Heart right ventricle (tissue), 16 donors: Measurements from ENCODE around the gene CHRDL1. TPM values are rescaled to one million over a fixed set of nuclear protein-coding genes. Genes with fewer than 3 reads are reported as not detected.

Source experiments
- ATAC-seq, 8 donors: fragments of 200-7000 bp; cut with Tn5 transposase; one replicate each; pipeline ENCODE4 v1.9.1; 2020; ENCODE audit warnings: mild to moderate bottlenecking in 8 of 8, moderate library complexity in 8 of 8, moderate number of reproducible peaks in 1 of 8
- DNase-seq, 2 donors: peaks; one replicate each; pipeline ENCODE4 v3.0.0-alpha.2; 2020
- H3K27ac ChIP-seq, 10 donors: fragments of 200-600 bp; sonication (generic) in 2 of 10; one replicate each; pipeline versions ENCODE4 v1.5.0 to v1.8.0; 2020 to 2022; ENCODE audit warnings: mild to moderate bottlenecking in 3 of 10
- H3K27me3 ChIP-seq, 7 donors: fragments of 200-600 bp; one replicate each; pipeline ENCODE4 v1.8.0; 2021 to 2022; ENCODE audit warnings: mild to moderate bottlenecking in 2 of 7
- H3K36me3 ChIP-seq, 9 donors: fragments of 200-600 bp; sonication (generic) in 1 of 9; one replicate each; pipeline versions ENCODE4 v1.5.0 to v1.8.0; 2020 to 2022; ENCODE audit warnings: mild to moderate bottlenecking in 2 of 9
- H3K4me1 ChIP-seq, 9 donors: fragments of 200-600 bp; sonication (generic) in 1 of 9; one replicate each; pipeline versions ENCODE4 v1.5.0 to v1.8.0; 2020 to 2022; ENCODE audit warnings: mild to moderate bottlenecking in 4 of 9
- H3K4me3 ChIP-seq, 10 donors: fragments of 200-600 bp; sonication (generic) in 2 of 10; one replicate each; pipeline versions ENCODE4 v1.5.0 to v1.8.0; 2020 to 2022; ENCODE audit warnings: mild to moderate bottlenecking in 7 of 10, moderate library complexity in 2 of 10
- H3K9me3 ChIP-seq, 11 donors: fragments of 200-600 bp in 10 of 11; sonication (generic) in 2 of 11; one replicate each; pipeline versions ENCODE4 v1.5.0 to v1.8.0; 2013 to 2022; ENCODE audit warnings: mild to moderate bottlenecking in 2 of 11, control low read depth in 1 of 11, moderate library complexity in 1 of 11
- WGBS, 2 donors: extraction: QIAGEN DNeasy Blood & Tissue Kit; methylation state at CpG; one replicate each; pipeline ENCODE4 v1.1.7; 2013; ENCODE audit warnings: inconsistent platforms in 1 of 2; 5-methylcytosine and 5-hydroxymethylcytosine counted together
- intact Hi-C, 10 donors: fragments of 100-400 bp; cut with DNase I; formaldehyde crosslinking; loops; one replicate each; pipeline versions ENCODE4 v1.11.1 to v1.14.2; 2022
- polyA plus RNA-seq, 2 donors: library from polyadenylated mRNA; stranded (reverse); fragments of 200-250 nt; gene quantifications; one replicate each; pipeline ENCODE4 v1.2.3, GENCODE V29; 2013
- total RNA-seq, 10 donors: library from RNA; stranded (reverse); fragmentation: NEBNext Ultra II Directional in 3 of 10; extraction: Animal tissue kit (Norgen Biotek cat#: 25700) in 3 of 10; gene quantifications; one replicate each; pipeline versions ENCODE4 v1.2.1 to v1.2.4, GENCODE V29; 2021 to 2023
- TF ChIP-seq, protein P1 (sequence below), 9 donors: fragments of 200-600 bp; sonication (generic) in 2 of 9; IDR thresholded peaks; one replicate each; pipeline versions ENCODE4 v1.5.0 to v1.8.0; 2021 to 2022; ENCODE audit warnings: antibody characterized with exemption in 9 of 9, mild to moderate bottlenecking in 5 of 9, moderate library complexity in 1 of 9
- donor health status: Arrhythmogenic right ventricular cardiomyopathy.
- donor health status: ischemic (EF 13 %, LVEDD 7.1; RV severe dilation, severe dysfunction).
- donor health status: healthy with polysubstance abuse.
- donor health status: DM: no; HTN: yes; CAD: no.
- donor health status: DM: no; HTN: no; CAD: no.
- donor health status: ischemic (EF 25% LVEDD 6.9; RV normal size, moderate dysfunction).
- donor health status: ischemic (EF 25% LVEDD 5.7; RV mildly dilated, moderate dysfunction).
- donor health status: healthy.
- donor health status: DM: yes; HTN: yes; CAD: no.
- donor health status: Ischemic cardiomyopathy.
- donor health status: ischemic (EF 35%, LVEDD 5.7; RV mildly dilated, moderate dysfunction).
- donor health status: nonischemic (EF 11% LVEDD 7.7; RV severe dilation, severe dysfunction).
- donor health status: DM: yes; HTN: yes; CAD: no.
- donor health status: PGD.
- donor health status: ischemic (EF 29% LVEDD 5.4; RV normal size, mild dysfunction).
- donor health status: nonischemic (EF 23%, LVEDD 6.1; RV moderate dilation, normal function).

Gene CHRDL1
- total and polyA plus RNA-seq, 12 donors = 0.71 to 9.0 (median 2.6) TPM

- Histone ChIP-seq H3K36me3 (no peaks in the 10 kb centered on the region), H3K27me3 (peaks cover 0 to 48% (median 0%) of the 10 kb centered on the region in 7 donors), H3K4me1 (no peaks in the 10 kb centered on the region), H3K4me3 (no peak overlapping the region), H3K27ac (no peak overlapping the region), H3K9me3 (no peaks in the 10 kb centered on the region)
- intact Hi-C loops = no loop called here
- ATAC-seq (no peak), DNase-seq (no peak)
- TF ChIP-seq, protein P1, sequence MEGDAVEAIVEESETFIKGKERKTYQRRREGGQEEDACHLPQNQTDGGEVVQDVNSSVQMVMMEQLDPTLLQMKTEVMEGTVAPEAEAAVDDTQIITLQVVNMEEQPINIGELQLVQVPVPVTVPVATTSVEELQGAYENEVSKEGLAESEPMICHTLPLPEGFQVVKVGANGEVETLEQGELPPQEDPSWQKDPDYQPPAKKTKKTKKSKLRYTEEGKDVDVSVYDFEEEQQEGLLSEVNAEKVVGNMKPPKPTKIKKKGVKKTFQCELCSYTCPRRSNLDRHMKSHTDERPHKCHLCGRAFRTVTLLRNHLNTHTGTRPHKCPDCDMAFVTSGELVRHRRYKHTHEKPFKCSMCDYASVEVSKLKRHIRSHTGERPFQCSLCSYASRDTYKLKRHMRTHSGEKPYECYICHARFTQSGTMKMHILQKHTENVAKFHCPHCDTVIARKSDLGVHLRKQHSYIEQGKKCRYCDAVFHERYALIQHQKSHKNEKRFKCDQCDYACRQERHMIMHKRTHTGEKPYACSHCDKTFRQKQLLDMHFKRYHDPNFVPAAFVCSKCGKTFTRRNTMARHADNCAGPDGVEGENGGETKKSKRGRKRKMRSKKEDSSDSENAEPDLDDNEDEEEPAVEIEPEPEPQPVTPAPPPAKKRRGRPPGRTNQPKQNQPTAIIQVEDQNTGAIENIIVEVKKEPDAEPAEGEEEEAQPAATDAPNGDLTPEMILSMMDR (IDR thresholded peaks at IDR 0.05) = no peak
Observed at GRCh38 chrX:110698696-110699095, 96.9 kb downstream of the CHRDL1 start.

DNA sequence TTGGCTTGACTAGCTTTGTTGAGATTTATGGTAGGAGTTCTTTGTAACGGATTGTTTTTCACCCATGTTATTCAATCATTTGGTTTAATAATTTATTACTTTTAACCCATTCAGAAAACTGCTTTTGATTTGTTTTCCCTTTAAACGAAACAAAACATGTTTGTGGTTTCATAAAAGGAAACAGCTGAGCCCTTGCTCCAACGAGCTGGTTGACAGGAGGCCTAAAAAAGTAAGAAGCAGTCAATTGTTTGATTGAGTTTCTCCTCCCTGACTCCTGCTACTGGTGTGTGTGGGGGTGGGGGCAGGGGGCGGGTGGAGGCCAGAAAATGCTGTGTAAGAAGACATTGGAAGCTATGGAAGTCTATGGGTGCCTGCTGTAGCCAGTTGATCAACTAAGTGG is 102.8 kb downstream of the CHRDL1 start:
- DNase-seq (no peak), ATAC-seq (no peak)
- WGBS, 2 donors = 47 to 50% methylated on average over 4 of the region's 4 CpGs
- H3K4me3 ChIP-seq = no peak overlapping the region
- H3K4me1 ChIP-seq = no peaks in the 10 kb centered on the region
- H3K9me3 ChIP-seq = no peaks in the 10 kb centered on the region
- no peaks in the 10 kb centered on the region for H3K36me3 ChIP-seq
- TF ChIP-seq, protein P1 (IDR thresholded peaks at IDR 0.05) = no peak
- peaks cover 0 to 31% (median 0%) of the 10 kb centered on the region in 7 donors for H3K27me3 ChIP-seq
- no peak overlapping the region for H3K27ac ChIP-seq
- intact Hi-C loops = no loop called here

GRCh38 chrX:110691446-110691845 is 104.2 kb downstream of the CHRDL1 start:
- no peaks in the 10 kb centered on the region for H3K36me3 ChIP-seq
- H3K27me3 ChIP-seq = peaks cover 0 to 33% (median 0%) of the 10 kb centered on the region in 7 donors
- H3K9me3 ChIP-seq = no peaks in the 10 kb centered on the region
- no peaks in the 10 kb centered on the region for H3K4me1 ChIP-seq
- TF ChIP-seq, protein P1 (IDR thresholded peaks at IDR 0.05) = no peak
- ATAC-seq (no peak), DNase-seq (no peak)
- H3K4me3 ChIP-seq = no peak overlapping the region
- intact Hi-C loops = no loop called here
- 90 to 91% methylated on average over 1 of the region's 1 CpG for WGBS, 2 donors
- H3K27ac ChIP-seq = no peak overlapping the region

DNA sequence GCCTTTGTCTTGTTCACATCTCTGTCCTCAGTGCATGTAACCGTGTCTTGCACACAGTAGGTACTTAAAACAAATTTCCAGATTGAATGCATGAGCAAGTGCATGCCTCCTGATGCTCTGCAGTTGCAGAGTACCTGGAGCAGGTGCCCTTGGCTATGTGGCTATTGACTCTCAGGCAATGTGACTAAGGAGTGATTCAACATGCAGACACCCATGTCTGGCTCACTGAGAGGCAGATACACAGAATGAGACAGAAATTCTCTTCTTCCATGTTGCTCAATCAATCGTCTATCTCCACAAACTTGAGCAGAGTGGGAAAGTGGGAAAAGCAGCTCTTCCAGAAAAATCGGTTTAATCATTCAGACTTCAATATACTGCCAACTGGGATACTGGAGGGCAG is 111.0 kb downstream of the CHRDL1 start:
- DNase-seq = no peak
- peaks cover 0 to 23% (median 0%) of the 10 kb centered on the region in 7 donors for H3K27me3 ChIP-seq
- no peak overlapping the region for H3K4me3 ChIP-seq
- 65 to 79% methylated on average over 3 of the region's 3 CpGs for WGBS, 2 donors
- no peak for ATAC-seq
- H3K27ac ChIP-seq = no peak overlapping the region
- H3K36me3 ChIP-seq = no peaks in the 10 kb centered on the region
- H3K9me3 ChIP-seq = no peaks in the 10 kb centered on the region
- H3K4me1 ChIP-seq = no peaks in the 10 kb centered on the region
- TF ChIP-seq, protein P1 (IDR thresholded peaks at IDR 0.05) = no peak
- intact Hi-C loops = no loop called here
